Kidney glomerular epithelial cell (primary cell): ENCODE results near the gene PAX5.
"Not testable (repeated sequence)": the region's sequence is repeated elsewhere in the genome, so short reads cannot be mapped to it uniquely, and the experiment has no call there.

ENCODE experiments used
- DNase-seq: peaks from one replicate; lab custom pipeline; 2025; lab: John Stamatoyannopoulos, UW

Gene PAX5

DNA sequence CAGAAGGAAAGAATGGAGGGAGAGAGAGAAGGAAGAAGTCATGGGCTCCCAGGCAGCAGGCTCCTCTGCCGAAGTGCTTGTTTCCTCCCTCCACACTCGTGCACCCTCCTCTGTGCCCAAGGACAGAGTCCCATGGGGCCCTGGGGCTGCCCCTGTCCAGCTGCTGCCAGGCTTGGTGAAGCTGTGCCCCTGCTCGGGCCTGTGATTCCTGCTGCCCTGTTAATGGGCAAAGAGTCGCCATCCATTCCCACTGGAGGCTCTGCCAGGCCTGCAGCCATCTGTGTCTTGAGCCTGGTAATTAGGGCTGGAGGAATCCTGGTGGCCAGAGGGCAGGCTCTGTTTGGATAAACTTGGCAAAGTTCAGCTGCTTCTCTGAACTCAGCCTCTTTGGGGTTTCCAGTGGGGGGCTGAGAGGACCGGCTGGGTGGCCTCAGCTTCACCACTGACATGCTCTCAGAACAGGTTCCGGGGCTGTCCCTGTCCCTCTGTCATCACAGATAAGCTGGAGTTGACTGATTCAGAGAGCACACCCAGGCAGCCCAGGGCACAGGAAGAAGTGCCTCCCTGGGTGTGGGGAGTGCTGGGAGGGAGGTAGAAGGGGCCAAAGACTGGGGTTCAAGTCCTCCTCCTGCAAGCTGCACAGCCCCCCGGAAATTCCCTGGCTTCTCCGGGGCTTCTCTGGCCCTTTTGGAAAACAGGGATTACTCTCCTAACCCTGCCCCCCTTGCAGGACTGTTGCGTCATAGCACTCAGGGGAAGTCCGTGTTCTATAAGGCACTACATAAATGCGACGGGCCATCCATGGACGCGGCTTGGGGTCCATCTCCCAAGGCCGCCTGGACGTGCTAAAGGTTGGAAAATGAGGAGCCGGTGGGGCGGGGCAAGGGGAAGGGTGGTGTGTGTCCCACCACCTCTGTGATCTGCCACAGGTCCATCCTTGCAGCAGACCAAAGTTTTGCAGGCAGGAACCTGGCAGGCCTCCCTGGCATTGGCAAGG is 154.8 kb downstream of the PAX5 start:
- no peak for DNase-seq

- no peak for DNase-seq
These were observed 156.8 kb downstream of the PAX5 start for GRCh38 chr9:36877239-36877638.

DNA sequence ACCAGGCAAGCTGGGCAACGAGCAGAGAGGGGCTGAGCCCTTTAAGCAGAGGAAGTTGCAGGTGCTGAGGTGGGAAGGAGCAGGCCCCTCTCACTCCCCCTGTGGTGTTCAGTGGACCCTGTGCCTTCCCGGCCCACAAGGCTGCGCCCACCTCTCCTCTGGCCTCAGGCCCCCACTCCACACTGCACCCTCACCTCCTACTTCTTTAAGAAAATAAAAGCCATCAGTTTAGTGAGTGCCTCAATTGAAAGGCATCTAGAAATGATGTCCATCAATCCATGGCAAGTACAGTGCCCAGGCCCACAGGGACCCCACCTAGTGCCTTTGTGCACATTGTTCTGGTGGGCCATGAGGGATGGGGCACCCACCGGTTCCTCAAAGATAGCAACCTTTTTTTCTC is 158.0 kb downstream of the PAX5 start:
- DNase-seq = no peak

- DNase-seq = no peak
These were observed 159.1 kb downstream of the PAX5 start for GRCh38 chr9:36874921-36875320.

DNA sequence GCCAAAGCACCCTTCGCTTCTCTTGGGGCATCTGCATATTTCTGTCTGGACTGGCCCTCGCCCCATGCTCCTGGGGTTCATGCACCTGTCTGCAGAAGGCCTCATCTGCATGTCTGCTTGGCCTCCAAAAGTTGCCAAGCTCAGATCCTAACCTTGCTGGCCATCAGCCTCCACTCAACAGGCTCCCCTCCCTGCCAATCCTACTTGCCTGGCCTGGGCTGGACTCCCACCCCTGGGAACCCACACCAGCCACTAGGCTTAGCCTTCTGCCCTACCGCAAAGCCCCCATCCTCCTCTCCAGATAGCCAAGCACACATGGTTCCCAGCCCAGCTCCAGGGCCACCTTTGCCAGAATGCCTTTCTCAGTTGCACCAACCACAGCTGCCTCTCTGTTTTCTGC is 159.8 kb downstream of the PAX5 start:
- DNase-seq = no peak

DNA sequence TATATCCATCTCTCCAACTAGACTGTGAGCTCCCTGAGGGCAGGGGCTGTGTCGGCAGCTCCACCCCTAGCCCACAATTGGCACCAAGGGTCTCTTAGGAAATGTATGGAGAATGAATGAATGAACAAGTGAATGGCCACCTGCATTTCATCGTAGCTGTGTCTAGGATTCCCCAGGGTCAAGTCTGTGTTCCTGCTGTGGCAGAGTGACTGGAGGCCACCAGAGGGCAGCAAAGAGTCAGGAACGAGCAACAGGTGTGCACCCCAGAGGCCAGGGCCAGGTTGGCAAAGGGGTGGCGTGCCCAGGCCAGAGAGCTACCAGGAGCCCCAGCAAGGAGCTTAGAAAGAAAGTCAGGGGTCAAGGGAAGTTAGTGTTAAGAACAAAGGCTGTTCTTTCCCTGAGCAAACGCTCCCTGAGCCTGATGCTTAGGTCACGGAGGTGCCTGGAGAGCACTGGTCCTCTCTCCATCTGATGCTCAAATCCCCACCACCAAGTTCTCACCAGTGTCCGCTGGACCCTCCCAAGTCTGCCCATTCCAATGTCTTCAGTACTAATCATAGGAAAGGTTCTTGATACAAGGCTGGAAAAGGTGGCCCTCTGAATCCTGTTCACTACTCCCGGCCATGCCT is 160.7 kb downstream of the PAX5 start:
- DNase-seq = peak; percentile 52

- no peak for DNase-seq
These were observed 161.4 kb downstream of the PAX5 start for GRCh38 chr9:36872641-36873040.

- DNase-seq = no peak
These were observed 162.5 kb downstream of the PAX5 start for GRCh38 chr9:36871606-36872005.

- DNase-seq = no peak
These were observed 163.1 kb downstream of the PAX5 start for GRCh38 chr9:36870960-36871359.

GRCh38 chr9:36869605-36870004 is 164.5 kb downstream of the PAX5 start:
- DNase-seq = not testable (repeated sequence)

DNA sequence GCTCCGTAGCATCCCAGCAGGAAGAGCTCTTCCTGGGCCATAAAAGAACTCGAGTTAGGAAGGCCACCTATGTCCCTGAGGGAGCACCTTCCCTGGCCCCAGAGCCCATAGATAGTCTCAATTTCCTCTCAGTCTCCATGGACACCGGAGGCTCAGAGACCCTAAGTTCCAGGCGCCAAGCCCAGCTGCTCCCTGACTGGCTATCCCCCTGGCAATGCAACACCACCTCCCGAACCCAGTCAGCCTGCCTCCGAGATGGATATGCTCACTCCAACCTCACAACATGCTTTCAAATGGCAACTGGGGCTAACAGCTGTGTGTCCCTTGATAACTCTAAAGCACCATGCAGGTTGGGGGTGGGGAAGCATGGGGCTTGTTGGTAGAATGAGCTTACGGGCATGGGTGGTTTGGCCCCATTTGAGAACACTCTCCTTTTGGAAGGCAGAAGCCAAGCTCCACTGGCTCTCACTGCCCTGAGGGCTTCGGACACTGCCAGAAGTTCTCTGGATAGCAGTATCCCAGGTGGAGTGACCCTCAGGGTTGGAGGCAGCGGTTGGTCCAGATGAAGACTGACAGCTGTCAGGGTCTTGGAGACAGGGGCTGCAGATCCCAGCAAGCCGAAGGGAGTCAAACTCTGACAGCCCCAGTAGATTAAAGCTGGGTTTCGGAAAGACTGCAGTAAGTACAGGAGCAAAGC is 165.3 kb downstream of the PAX5 start:
- DNase-seq = no peak

DNA sequence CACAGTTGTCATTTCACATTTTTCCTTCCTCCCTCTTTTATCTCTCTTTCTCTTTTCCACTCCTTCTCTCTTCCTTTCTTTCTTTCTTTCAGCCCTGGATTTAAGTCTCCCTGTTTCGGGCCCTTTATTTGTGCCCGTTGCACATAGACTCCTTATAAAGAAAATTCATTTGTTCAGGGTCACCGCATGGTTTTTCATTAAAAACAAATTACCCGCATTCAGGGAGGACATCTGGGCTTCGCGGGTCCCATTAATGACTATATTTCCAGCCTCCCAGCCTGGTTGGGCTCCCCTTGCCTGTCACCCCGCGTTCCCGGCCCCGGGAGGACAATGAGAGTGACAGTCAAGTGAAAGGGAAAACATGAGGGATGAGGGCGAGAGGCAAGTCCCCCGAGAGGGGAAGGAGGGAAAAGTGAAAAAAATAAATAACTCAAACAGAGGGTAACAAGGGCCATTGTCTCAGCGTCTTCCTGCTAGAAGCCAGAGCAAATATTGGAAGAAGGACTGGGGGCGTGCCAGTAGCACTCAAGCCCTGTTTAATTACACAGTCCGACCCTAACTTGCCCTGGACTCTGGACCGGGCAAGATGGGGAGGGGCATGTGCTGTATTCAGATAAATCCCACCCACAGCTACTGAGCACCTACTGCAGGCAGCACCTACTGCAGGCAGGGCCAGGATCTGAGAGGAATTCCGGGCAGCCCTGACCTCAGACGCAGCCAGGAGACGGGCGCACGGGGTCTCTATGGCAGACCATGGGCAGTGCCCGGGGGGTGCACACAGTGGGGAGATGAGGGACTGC is 166.2 kb downstream of the PAX5 start:
- DNase-seq = no peak

- no peak for DNase-seq
These were observed 166.8 kb downstream of the PAX5 start for GRCh38 chr9:36867241-36867640.

- no peak for DNase-seq
These were observed 167.2 kb downstream of the PAX5 start for GRCh38 chr9:36866840-36867239.

DNA sequence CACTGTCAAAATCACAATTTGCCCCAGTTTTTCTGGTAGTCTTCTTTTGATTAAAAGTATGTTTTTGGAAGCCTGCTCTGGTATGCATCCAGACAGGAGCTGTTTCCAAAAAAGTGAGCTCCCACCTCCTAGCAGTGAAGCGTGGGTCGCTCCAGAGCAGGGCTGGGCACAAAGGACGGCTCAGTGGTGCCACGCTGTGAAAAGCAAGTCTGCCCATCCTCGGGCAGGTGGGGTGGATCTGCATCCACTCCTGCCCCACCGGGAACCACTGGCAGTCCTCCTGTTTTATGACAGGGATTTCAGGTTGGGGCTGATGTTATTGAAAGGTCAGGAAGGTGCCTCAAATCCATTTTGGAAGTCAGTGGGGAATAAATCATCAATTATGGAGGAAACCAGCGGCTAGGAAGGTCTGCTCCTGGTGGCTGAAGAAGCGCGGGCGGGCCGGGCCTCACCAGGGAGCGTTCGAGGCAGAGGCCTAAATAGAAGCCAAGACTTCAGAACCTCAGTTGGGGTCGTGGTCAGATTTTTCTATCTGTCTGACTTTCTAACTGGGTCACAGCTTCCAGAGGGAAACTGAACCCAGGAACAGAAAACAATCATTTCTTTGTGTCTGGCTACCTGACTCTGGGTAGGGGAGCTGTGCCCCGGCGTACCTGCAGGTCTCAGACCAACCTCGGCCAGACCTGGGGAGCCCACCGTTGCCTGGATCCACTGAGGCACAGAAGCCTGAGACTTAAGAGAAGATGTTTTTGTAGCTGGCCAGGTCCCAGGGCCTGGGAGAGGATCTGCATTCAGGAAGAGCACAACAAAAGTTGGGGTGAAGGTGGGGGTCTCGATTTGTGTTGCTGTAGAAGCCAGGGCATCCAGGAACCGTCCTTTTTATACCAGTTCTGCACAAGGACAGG is 168.1 kb downstream of the PAX5 start:
- no peak for DNase-seq

- DNase-seq = no peak
These were observed 169.3 kb downstream of the PAX5 start for GRCh38 chr9:36864491-36865410.

DNA sequence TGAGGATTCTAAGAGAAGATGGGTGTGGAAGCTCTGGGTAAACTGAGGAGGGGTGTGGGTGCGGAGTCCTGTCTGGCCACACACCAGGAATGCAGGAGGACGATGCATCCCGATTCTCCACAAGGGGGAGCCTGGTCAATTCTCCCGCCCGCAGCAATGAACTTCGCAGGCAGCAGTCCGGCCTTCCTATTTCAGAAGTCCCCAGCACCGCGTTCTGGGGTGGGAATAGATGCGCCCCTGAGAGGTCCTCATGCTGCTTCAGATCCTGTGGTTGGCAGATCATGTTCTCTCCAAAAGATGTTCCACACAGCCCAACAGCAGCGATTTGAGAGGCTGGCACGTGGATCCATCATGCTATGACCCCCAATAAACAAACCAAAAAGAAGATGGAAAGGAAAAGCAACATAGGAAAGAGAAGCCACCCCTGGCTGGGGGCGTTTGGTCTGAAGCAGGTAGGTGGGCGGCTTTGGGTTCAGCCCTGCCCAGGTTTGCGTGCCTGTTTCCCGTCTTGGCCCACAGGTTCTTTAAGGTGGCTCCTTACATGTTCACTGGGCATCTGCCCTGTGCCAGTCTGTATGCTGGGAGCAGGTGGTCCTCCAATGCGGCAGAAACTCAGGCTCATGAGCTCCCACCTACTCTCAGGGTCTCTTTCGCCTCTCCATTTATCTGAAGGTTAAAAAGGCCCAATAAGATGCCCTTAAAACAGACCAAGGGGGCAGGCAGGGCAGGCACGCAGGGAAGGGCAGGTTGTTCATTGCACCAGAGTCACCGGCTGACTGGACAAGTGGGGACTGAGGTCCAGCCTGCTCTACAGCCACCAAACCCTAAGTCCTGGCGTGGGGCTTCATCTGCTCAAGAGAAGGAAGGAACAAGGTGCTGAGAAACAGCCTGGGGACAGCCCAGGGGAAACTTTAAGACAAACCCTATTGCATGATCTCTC is 171.6 kb downstream of the PAX5 start:
- peak; percentile 33 for DNase-seq

- DNase-seq = no peak
These were observed 172.4 kb downstream of the PAX5 start for GRCh38 chr9:36861528-36862205.
